Measurements from ENCODE around the gene MET.
"Not testable (repeated sequence)": the region's sequence is repeated elsewhere in the genome, so short reads cannot be mapped to it uniquely, and the experiment has no call there.

The MET gene

GRCh38 chr7:116717137-116717536 is 45.1 kb downstream of the MET start:
- Mint-ChIP-seq H3K4me1 (peaks cover 9% of the 10 kb centered on the region), H3K27me3 (ENCODE audit: low read depth, poor library complexity) (peaks cover 12% of the 10 kb centered on the region), H3K27ac (no peak overlapping the region), H3K9me3 (peaks cover 13% of the 10 kb centered on the region), H3K4me3 (no peak overlapping the region), H3K36me3 (ENCODE audit: low read depth) (no peaks in the 10 kb centered on the region)
- TF ChIP-seq, protein P1, sequence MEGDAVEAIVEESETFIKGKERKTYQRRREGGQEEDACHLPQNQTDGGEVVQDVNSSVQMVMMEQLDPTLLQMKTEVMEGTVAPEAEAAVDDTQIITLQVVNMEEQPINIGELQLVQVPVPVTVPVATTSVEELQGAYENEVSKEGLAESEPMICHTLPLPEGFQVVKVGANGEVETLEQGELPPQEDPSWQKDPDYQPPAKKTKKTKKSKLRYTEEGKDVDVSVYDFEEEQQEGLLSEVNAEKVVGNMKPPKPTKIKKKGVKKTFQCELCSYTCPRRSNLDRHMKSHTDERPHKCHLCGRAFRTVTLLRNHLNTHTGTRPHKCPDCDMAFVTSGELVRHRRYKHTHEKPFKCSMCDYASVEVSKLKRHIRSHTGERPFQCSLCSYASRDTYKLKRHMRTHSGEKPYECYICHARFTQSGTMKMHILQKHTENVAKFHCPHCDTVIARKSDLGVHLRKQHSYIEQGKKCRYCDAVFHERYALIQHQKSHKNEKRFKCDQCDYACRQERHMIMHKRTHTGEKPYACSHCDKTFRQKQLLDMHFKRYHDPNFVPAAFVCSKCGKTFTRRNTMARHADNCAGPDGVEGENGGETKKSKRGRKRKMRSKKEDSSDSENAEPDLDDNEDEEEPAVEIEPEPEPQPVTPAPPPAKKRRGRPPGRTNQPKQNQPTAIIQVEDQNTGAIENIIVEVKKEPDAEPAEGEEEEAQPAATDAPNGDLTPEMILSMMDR (IDR thresholded peaks at IDR 0.05) = no peak
- DNase-seq = no peak

DNA sequence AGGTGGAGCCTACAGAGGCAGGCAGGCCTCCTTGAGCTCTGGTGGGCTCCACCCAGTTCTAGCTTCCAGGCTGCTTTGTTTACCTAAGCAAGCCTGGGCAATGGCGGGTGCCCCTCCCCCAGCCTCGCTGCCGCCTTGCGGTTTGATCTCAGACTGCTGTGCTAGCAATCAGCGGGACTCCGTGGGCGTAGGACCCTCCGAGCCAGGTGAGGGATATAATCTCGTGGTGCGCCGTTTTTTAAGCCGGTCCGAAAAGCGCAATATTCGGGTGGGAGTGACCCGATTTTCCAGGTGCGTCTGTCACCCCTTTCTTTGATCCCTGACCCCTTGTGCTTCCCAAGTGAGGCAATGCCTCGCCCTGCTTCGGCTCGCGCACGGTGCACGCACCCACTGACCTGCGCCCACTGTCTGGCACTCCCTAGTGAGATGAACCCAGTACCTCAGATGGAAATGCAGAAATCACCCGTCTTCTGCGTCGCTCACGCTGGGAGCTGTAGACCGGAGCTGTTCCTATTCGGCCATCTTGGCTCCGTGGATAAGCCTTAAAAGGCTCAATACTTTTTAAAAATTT is 52.0 kb downstream of the MET start:
- H3K27ac Mint-ChIP-seq; DNase-seq; H3K27me3 Mint-ChIP-seq (ENCODE audit: low read depth, poor library complexity); H3K4me1 Mint-ChIP-seq; H3K4me3 Mint-ChIP-seq; H3K36me3 Mint-ChIP-seq (ENCODE audit: low read depth): not testable (repeated sequence)
- peaks cover 14% of the 10 kb centered on the region for H3K9me3 Mint-ChIP-seq

GRCh38 chr7:116724560-116725231 is 52.7 kb downstream of the MET start:
- no peak for DNase-seq
- Mint-ChIP-seq H3K4me1 (no peaks in the 10 kb centered on the region), H3K27ac (no peak overlapping the region), H3K4me3 (no peak overlapping the region), H3K36me3 (ENCODE audit: low read depth) (no peaks in the 10 kb centered on the region), H3K27me3 (ENCODE audit: low read depth, poor library complexity) (peaks cover 7% of the 10 kb centered on the region), H3K9me3 (peaks cover 14% of the 10 kb centered on the region)
- TF ChIP-seq, protein P1 (IDR thresholded peaks at IDR 0.05) = no peak

GRCh38 chr7:116726149-116726548 is 54.2 kb downstream of the MET start:
- Mint-ChIP-seq H3K27me3 (ENCODE audit: low read depth, poor library complexity) (peaks cover 10% of the 10 kb centered on the region), H3K36me3 (ENCODE audit: low read depth) (no peaks in the 10 kb centered on the region), H3K4me3 (no peak overlapping the region), H3K4me1 (peaks cover 10% of the 10 kb centered on the region), H3K9me3 (peaks cover 14% of the 10 kb centered on the region), H3K27ac (no peak overlapping the region)
- no peak for DNase-seq
- TF ChIP-seq, protein P1 (IDR thresholded peaks at IDR 0.05) = no peak

DNA sequence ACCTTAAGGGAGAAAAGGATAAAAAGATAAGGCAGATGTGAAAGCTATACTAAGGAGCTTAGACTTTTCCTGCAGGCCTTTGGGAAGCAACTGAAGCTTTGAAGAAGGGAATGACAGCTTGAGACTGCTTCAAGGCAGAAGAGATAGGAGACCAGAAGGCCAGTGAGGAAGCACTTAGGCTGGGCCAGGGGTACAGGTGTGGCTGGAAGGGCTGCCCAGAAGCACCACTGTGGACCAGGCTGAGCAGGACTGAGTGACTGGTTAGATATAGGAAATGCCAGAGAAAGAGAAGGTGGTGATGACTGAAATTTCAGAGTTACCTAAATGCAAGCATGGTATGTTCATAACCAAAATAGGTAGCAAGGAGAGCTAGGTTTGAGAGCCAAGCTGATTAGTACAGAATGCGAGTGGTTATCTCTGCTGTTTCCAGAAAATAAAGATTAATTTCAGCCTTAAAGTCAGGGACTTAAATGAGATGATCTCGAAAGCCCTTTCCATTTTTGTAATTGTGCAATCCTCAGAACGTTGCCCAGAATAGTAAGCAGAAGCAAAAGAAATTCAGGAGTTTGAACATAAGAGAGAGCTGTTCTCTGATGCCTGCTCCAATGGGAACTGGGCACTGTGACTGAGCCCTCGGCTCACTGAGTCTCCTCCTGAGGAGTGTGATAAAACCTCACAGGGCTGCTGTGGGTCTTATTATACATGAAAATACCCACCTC is 54.9 kb downstream of the MET start:
- no peaks in the 10 kb centered on the region for H3K36me3 Mint-ChIP-seq (ENCODE audit: low read depth)

GRCh38 chr7:116727432-116728009 is 55.5 kb downstream of the MET start:
- TF ChIP-seq, protein P1 (IDR thresholded peaks at IDR 0.05) = no peak
- Mint-ChIP-seq H3K27ac (no peak overlapping the region), H3K4me1 (peaks cover 10% of the 10 kb centered on the region), H3K9me3 (peaks cover 8% of the 10 kb centered on the region), H3K4me3 (no peak overlapping the region), H3K27me3 (ENCODE audit: low read depth, poor library complexity) (peaks cover 10% of the 10 kb centered on the region), H3K36me3 (ENCODE audit: low read depth) (no peaks in the 10 kb centered on the region)
- no peak for DNase-seq

More for the DNA sequence above, 54.9 kb downstream of the MET start:
- Mint-ChIP-seq H3K27ac (no peak overlapping the region), H3K4me3 (no peak overlapping the region), H3K27me3 (ENCODE audit: low read depth, poor library complexity) (peaks cover 10% of the 10 kb centered on the region), H3K9me3 (peaks cover 8% of the 10 kb centered on the region), H3K4me1 (peaks cover 10% of the 10 kb centered on the region)
- TF ChIP-seq, protein P1 (IDR thresholded peaks at IDR 0.05) = no peak
- no peak for DNase-seq
